Naive thymus-derived CD8-positive, alpha-beta T cell (primary cell): ENCODE data around the gene MARS2. TPM values are rescaled to one million over a fixed set of nuclear protein-coding genes. Genes with fewer than 3 reads are reported as not detected.

Experiments
- polyA plus RNA-seq, 3 donors: library from polyadenylated mRNA; unstranded; fragments of 300-500 nt; fragmentation: Illumina TruSeq; gene quantifications; one replicate each; pipeline ENCODE4 v1.2.3, GENCODE V29; 2021
- total RNA-seq, 8 experiments: library from RNA in 2 of 8; stranded (reverse) in 2 of 8; gene quantifications; one replicate each; pipeline ENCODE4 v1.2.3 and lab custom pipeline; 2021 to 2026

MARS2 gene
- total and polyA plus RNA-seq, 5 experiments from 2014 or later, result 8.4 to 19.3 (median 12.7) TPM

Other genes starting within 250 kb of the MARS2 start
- gene HSPD1, start 205.5 kb upstream of the MARS2 start, total RNA-seq, result 100 to 1,000 TPM; 138 to 140 TPM
- gene HSPD1, start 205.5 kb upstream of the MARS2 start, polyA plus RNA-seq, result 100 to 1,000 TPM; 101 to 134 (median 128) TPM
- 10 to 100 TPM; 62.9 to 65.8 TPM for gene HSPE1, start 205.0 kb upstream of the MARS2 start, total RNA-seq
- gene HSPE1, start 205.0 kb upstream of the MARS2 start, polyA plus RNA-seq, result 100 to 1,000 TPM; 154 to 181 (median 172) TPM
- 10 to 100 TPM; 24.0 to 26.1 TPM for gene MOB4, start 189.3 kb upstream of the MARS2 start, total RNA-seq
- 10 to 100 TPM; 19.4 to 29.1 (median 23.6) TPM for gene MOB4, start 189.3 kb upstream of the MARS2 start, polyA plus RNA-seq
- under 1 TPM; 0.22 to 0.47 TPM for gene RFTN2, start 29.8 kb upstream of the MARS2 start, total RNA-seq
- gene RFTN2, start 29.8 kb upstream of the MARS2 start, polyA plus RNA-seq, result under 1 TPM in 1 of 3 donors, not detected in 2; 0.13 TPM
- gene BOLL, start 80.0 kb downstream of the MARS2 start, total RNA-seq, result not detected
- gene BOLL, start 80.0 kb downstream of the MARS2 start, polyA plus RNA-seq, result not detected
- gene PLCL1, start 99.2 kb downstream of the MARS2 start, total RNA-seq, result 1 to 10 TPM; 7.1 to 8.8 TPM
- 1 to 10 TPM; 3.0 to 4.8 (median 4.1) TPM for gene PLCL1, start 99.2 kb downstream of the MARS2 start, polyA plus RNA-seq